Activated naive CD4-positive, alpha-beta T cell (primary cell): ENCODE results near the gene MAGEC3.

ENCODE experiments used
- DNase-seq, 4 experiments: peaks; one replicate each; lab custom pipeline; 2025; lab: John Stamatoyannopoulos, UW

MAGEC3 gene

GRCh38 chrX:141947350-141947749, 109.2 kb downstream of the MAGEC3 start:
- DNase-seq = no peak
